ENCODE results near the gene SRBD1. TPM values are rescaled to one million over a fixed set of nuclear protein-coding genes. Genes with fewer than 3 reads are reported as not detected.

Gene SRBD1
- total RNA-seq, 1 donor from 2014 or later, result 11.2 TPM

DNA sequence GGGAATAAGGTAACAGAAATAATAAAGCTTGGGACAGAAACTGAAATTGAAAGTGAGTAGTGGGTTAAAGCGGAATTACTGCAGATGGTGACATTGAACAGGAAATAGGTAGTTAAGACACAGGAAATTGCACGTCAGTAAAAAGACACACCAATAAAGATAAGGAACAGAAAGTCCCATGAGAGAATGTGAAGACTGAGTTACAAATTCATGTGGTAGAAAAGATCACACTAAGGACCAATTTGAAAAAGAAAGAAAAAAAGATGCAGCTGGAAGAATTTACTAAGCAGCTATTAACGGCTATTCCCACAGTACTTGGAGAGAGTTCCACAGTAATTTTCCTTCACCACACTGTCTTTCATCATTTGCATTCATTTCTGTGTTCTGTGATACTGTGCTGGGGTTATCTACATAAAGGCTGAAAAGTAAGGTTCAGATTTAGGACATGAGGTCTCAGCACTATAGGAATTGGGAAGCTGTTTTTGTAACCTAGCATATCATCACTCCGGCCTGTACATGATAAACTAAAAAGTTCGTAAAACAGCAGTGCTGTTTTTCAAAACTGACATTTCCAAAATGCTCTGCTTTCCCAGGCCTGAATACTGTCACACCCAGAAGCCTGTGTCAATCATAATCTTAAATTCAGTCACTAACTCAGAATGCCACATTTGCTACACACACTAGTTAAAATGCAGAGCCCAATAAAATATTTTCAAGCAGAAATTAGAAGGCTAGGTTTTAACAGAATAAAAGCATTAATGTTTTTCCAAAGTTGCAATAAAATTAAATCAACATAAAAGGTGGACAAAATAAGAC is 42.9 kb downstream of the SRBD1 start:
- DNase-seq (ENCODE audit: low spot score), result no peak
- intact Hi-C loops (cut with DNase I), result no loop called here

DNA sequence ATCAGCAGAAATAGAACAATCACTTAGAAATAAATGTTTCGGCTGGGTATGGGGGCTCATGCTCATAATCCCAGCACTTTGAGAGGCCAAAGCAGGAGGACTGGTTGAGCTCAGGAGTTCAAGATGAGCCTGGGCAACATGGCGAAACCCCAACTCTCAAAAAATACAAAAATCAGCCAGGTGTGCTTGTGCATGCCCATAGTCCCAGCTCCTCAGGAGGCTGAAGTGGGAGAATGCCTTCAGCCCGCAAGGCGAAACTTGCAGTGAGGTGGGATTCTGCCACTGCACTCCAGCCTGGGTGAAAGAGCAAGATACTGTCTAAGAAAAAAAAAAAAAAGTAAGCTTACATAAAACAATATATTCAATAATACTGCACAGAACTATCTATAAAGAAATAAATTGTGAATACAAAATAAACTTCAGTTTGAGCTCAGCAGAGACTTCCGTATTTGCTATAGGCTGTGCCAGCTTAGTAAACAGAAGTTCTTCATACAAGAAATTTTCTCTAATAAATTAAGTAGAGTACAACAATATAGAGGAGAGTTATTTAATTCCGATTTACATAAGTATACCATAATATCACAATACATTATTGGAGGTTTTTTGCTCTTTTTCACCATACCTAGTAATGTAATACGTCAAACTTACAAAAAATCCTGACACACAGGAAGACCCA is 43.6 kb downstream of the SRBD1 start:
- intact Hi-C loops (cut with DNase I), result no loop called here
- DNase-seq (ENCODE audit: low spot score), result no peak

DNA sequence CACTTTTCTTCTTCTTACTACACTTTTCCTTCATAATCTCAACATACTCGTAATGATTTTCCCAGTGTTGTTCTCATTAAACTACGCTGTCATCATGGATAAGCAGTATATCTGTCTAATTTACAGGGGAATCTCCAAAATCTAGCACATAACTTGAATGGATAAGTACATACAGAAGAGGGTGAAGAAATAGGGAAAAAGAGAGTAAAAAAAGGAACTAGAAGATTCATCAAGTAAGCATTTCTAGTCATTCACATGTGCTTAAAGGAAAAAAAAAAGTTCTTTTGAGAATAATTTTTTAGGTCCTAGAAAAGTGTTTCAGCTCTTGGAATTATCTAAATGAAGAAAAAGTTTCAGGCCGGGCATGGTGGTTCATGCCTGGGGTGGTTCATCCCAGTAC is 51.6 kb downstream of the SRBD1 start:
- DNase-seq (ENCODE audit: low spot score), result no peak
- intact Hi-C loops (cut with DNase I), result no loop called here

GRCh38 chr2:45554742-45555140 is 56.3 kb downstream of the SRBD1 start:
- intact Hi-C loops (cut with DNase I), result no loop called here

DNA sequence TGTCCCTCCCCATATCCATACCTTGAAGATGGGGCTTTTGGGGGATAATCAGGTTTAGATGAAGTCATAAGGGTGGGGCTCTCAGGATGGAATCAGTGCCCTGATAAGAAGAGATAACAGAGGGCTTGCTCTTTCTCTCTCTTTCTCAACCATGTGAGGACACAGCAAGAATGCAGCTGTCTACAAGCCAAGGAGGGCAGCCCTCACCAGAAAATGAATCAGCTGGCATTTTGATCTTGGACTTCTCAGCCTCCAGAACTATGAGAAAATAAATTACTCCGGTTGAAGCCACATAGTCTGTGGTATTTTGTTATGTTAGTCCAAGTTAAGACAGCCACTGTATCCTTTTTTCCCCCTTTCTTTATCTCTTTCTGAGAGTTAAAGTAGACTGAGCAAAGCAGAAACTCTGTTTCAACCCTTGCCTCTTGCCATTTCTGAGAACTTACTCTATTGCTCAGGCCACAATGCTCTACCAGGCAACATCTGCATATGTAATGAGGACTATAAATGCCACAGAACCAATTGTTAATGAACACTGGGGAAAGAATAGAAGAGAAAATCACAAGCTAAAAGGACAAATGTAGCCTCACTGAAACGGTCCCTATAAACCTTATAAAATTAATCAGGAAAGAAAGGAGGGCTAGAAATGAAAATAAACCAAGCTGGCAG is 56.9 kb downstream of the SRBD1 start:
- intact Hi-C loops (cut with DNase I), result no loop called here
- no peak for DNase-seq (ENCODE audit: low spot score)

More at GRCh38 chr2:45554742-45555140, 56.3 kb downstream of the SRBD1 start:
- DNase-seq (ENCODE audit: low spot score), result no peak

DNA sequence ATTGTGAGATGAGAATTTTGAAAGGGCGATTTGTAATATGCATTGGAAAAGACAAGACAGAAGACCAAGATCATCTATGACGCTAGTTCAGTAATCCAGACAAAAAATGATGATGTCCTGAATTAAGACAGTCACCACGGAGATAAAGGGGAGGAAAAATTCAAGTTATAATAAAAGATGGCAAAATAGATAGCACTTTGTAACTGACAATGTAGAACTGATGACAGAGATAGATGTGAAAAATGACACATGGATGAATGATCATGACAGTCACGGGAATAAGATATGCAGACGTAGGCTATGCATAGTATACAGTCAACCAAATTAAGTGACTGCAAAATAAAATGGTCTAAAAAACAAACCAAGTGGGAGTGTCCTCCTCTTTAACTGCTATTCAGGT is 59.2 kb downstream of the SRBD1 start:
- intact Hi-C loops (cut with DNase I), result no loop called here
- no peak for DNase-seq (ENCODE audit: low spot score)

GRCh38 chr2:45545943-45546342 is 65.1 kb downstream of the SRBD1 start:
- intact Hi-C loops (cut with DNase I), result no loop called here

DNA sequence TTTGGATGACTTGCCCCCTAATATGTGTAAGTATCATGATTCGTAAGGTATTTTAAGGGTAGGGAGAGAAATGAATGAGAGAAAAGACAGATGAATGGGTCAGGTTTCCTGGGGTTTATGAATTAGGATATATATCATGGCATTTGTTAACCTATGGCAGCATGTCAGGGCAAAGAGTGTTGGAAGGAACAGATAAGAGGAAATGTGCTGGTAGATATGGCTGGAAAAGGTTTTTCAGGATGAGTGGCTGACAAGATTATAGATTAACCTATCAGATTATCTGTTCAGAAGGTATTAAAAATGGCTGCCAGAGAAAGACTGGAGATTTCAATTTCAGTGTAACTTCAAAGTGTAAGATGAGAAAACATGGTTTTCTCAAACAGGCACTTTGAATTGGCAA is 67.8 kb downstream of the SRBD1 start:
- intact Hi-C loops (cut with DNase I), result no loop called here
- DNase-seq (ENCODE audit: low spot score), result no peak

More at GRCh38 chr2:45545943-45546342, 65.1 kb downstream of the SRBD1 start:
- no peak for DNase-seq (ENCODE audit: low spot score)

DNA sequence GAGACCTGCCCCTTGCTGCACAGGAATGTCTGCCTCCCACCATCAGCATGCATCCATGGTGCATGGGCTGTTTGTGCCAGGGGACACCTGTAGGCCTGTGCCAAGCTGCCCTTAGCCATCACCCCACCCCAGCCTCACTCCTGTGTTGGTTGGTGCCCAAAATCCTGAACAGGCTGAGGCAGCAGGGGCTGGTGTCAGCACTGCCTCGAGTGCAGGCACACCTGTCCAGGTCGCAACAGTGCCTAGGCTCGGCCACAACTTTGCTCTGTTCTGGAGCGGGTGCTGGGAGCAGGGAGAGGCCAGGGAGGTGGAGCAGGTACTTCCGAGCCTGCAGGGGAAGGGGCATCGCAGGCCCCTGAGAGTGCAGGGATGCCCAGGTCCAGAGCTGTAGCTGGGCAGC is 69.1 kb downstream of the SRBD1 start:
- DNase-seq (ENCODE audit: low spot score), result no peak

GRCh38 chr2:45541450-45541849 is 69.6 kb downstream of the SRBD1 start:
- intact Hi-C loops (cut with DNase I), result no loop called here
- no peak for DNase-seq (ENCODE audit: low spot score)

More for the DNA sequence above, 69.1 kb downstream of the SRBD1 start:
- intact Hi-C loops (cut with DNase I), result no loop called here

GRCh38 chr2:45540942-45541341 is 70.1 kb downstream of the SRBD1 start:
- no peak for DNase-seq (ENCODE audit: low spot score)
- intact Hi-C loops (cut with DNase I), result no loop called here

GRCh38 chr2:45533771-45534170 is 77.3 kb downstream of the SRBD1 start:
- DNase-seq (ENCODE audit: low spot score), result no peak
- intact Hi-C loops (cut with DNase I), result no loop called here

DNA sequence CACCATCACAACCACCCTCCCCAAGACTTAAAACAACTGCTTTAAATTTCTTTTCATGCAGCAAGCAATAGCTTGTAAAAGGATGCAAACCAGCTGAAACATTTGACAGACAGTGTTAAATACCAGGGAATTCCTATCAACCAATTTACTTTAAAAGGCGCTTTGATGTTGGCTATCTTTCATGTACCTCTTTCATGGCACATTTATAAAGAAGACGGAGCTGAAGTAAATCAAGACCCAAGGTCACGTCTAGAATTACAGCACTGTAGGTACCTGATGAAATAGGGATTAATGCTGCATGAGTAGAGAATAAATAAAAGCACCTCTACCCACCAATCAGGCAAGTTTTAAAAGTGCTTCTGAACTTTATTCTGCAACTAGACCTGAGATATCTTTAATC is 78.9 kb downstream of the SRBD1 start:
- no peak for DNase-seq (ENCODE audit: low spot score)
- intact Hi-C loops (cut with DNase I), result no loop called here

- intact Hi-C loops (cut with DNase I), result no loop called here
- no peak for DNase-seq (ENCODE audit: low spot score)
Observed at GRCh38 chr2:45524016-45524415, 87.1 kb downstream of the SRBD1 start.

DNA sequence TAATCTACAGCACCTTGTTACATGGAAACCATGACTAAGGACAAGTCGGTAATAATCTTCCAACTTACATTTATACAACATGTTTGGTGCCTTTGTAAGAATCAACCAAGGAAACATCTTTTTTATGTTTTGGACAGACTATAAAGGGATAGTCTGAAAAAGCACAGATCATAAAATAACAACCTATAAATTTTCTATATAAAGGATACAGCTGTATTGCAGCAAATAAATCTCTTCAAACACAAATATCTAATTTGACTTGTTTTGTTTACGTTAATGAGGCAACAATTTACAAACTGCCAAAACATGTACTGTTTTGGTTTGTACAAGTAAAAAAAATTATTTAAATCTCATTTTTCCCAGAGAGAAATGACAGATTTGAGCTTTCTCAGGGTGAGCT is 92.5 kb downstream of the SRBD1 start:
- DNase-seq (ENCODE audit: low spot score), result no peak
- intact Hi-C loops (cut with DNase I), result no loop called here

GRCh38 chr2:45510701-45511420 is 100.2 kb downstream of the SRBD1 start:
- intact Hi-C loops (cut with DNase I), result no loop called here
- DNase-seq (ENCODE audit: low spot score), result no peak

DNA sequence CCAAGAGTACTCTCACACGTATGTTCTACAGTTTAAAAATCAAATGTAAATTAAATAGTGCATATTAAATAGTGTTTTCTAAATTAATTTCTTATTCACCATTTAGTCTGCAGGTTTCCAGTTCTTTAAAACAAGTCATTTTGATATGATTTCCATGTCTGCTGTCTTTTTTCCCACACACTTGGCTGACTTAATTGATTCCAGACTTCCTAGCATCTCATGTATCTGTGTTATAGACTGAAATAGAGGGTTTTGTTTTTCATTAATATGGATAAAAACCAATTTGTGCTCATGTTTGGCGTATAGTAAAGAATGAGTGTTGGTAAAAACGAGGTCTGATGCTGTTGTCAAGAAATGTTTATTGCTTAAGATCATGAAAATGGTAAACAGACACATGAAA is 104.3 kb downstream of the SRBD1 start:
- DNase-seq (ENCODE audit: low spot score), result no peak
- intact Hi-C loops (cut with DNase I), result no loop called here

DNA sequence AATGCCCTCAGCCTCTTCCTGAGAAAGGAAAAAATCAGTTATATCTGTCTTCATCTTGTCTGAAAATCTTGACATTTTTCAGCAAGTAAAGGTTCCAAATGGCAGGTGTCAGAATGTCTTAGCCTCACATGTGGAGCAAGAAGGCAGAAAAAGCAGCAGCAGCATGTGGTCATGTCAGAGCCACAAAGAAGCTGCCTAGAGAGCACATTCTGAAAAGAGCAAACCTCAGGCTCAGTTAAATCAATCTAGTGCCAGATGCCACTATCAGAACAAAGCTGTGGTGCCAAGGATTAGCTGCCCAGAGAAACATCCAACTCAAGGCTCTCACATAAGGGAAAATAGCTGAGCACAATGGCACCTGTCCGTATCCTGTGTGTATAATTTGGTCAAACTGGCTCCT is 105.9 kb downstream of the SRBD1 start:
- intact Hi-C loops (cut with DNase I), result no loop called here
- no peak for DNase-seq (ENCODE audit: low spot score)

DNA sequence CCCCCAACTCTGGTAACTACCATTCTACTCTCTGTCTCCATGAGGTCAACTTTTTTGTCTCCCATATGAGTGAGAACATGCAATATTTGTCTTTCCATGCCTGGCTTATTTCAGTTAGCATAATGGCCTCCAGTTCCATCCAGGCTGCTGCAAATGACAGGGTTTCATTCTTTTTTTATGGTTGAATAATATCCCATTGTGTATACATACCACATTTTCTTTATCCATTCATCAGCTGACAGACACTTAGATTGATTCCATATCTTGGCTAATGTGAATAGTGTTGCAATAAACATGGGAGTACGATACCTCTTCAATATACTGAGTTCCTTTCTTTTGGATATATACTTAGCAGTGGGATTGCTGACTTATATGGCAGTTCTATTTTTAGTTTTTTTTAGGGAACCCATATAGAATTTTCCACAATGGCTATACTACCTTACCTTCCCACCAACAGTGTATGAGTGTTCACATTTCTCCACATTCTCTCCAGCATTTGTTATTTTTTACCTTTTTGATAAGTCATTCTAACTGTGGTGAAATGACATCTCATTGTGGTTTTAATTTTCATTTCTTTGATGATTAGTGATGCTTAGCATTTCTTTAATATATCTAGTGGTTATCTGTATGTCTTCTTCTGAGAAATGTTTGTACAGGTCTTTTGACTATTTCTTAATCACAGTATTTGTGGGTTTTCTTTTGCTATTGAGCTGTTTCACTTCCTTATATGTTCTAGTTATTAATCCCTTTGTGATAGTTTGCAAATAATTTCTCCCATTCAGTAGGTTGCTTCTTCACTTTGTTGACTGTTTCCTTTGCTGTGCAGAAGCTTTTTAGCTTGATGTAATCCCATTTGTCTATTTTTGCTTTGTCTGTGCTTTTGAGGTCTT is 112.2 kb downstream of the SRBD1 start:
- intact Hi-C loops (cut with DNase I), result no loop called here

More for the DNA sequence above, 112.2 kb downstream of the SRBD1 start:
- DNase-seq (ENCODE audit: low spot score), result no peak
